ENCODE data around the gene IGFBP1. TPM values are rescaled to one million over a fixed set of nuclear protein-coding genes. Genes with fewer than 3 reads are reported as not detected.

Gene IGFBP1
- total and polyA plus RNA-seq, 2 of the 13 experiments (the other 11 are each of a cell fraction or from before 2014, with no cell fraction given), result 5.4 to 885 TPM

DNA sequence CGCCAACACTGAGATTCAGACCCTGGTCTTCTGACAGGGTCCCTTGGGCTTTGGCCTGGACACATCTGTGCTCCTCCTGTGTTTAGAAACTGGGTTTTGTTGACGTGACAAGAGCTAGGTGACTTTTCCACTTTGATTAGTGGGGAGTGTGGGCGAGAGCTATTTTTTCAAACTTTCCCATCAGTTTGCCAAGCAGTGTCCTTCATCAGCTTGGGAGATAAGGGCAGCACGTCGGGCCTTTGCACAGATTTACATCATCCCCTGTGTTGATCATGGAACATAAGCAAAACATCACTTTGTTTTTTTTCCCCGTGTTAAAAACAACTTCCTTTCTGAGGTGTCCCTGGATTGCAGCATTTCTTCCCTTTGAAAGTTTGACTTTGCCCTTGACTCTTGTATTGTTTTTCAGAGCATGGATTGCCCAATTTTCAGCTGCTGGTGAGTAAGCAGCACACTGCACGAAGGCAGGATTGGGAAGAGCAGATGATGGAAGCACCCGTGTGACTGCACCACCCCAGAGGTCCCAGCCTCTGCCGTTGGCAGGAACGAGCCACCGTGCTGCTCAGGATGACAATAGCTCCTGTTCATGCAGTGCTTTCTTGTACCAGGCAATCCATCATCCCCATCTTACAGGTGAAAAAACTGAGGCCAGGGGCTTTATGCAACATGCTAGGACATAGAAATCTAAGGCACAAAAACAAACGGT lies 6.4 kb upstream of the IGFBP1 start (continued):
- TF ChIP-seq ZBTB33 (CRISPR knock-in tag; IDR thresholded peaks at IDR 0.05), result peak; percentile 71; the same call in 1 of the 2 replicates
- TF ChIP-seq HOXA7 (CRISPR knock-in tag; IDR thresholded peaks at IDR 0.05), result no peak
- TF ChIP-seq MIER3 (CRISPR knock-in tag; IDR thresholded peaks at IDR 0.05; ENCODE audit: borderline replicate concordance), result peak; percentile 98
- TF ChIP-seq CBX5 (CRISPR knock-in tag; IDR thresholded peaks at IDR 0.05; ENCODE audit: borderline replicate concordance), result peak; percentile 89
- peak; percentile 91; the same call in 1 of the 2 replicates for TF ChIP-seq HOXD1 (CRISPR knock-in tag; IDR thresholded peaks at IDR 0.05)
- no peak for TF ChIP-seq SNAI1 (CRISPR knock-in tag; IDR thresholded peaks at IDR 0.05; ENCODE audit: borderline replicate concordance)
- TF ChIP-seq ZNF768 (CRISPR knock-in tag; IDR thresholded peaks at IDR 0.05), result no peak
- TF ChIP-seq ZNF101 (CRISPR knock-in tag; IDR thresholded peaks at IDR 0.05; ENCODE audit: borderline replicate concordance, low read depth), result no peak
- TF ChIP-seq RAD51 (IDR thresholded peaks at IDR 0.05; ENCODE audit: borderline replicate concordance), result no peak
- peak; percentile 90; the same call in 1 of the 2 replicates for TF ChIP-seq KDM4B (CRISPR knock-in tag; IDR thresholded peaks at IDR 0.05)
- TF ChIP-seq PHB2 (IDR thresholded peaks at IDR 0.05; ENCODE audit: partially characterized antibody), result no peak
- TF ChIP-seq E2F5 (CRISPR knock-in tag; conservative IDR thresholded peaks at IDR 0.05), result no peak
- peak; percentile 48; the same call in 1 of the 2 replicates for TF ChIP-seq PHF8 (CRISPR knock-in tag; IDR thresholded peaks at IDR 0.05)
- TF ChIP-seq ZBTB1 (CRISPR knock-in tag; IDR thresholded peaks at IDR 0.05; ENCODE audit: borderline replicate concordance), result no peak
- TF ChIP-seq ZSCAN12 (CRISPR knock-in tag; IDR thresholded peaks at IDR 0.05), result peak; percentile 28; the same call in 1 of the 2 replicates
- TF ChIP-seq ZNF337 (CRISPR knock-in tag; IDR thresholded peaks at IDR 0.05; ENCODE audit: borderline replicate concordance, low read depth), result no peak
- TF ChIP-seq NFRKB (IDR thresholded peaks at IDR 0.05), result no peak
- TF ChIP-seq, protein P1, sequence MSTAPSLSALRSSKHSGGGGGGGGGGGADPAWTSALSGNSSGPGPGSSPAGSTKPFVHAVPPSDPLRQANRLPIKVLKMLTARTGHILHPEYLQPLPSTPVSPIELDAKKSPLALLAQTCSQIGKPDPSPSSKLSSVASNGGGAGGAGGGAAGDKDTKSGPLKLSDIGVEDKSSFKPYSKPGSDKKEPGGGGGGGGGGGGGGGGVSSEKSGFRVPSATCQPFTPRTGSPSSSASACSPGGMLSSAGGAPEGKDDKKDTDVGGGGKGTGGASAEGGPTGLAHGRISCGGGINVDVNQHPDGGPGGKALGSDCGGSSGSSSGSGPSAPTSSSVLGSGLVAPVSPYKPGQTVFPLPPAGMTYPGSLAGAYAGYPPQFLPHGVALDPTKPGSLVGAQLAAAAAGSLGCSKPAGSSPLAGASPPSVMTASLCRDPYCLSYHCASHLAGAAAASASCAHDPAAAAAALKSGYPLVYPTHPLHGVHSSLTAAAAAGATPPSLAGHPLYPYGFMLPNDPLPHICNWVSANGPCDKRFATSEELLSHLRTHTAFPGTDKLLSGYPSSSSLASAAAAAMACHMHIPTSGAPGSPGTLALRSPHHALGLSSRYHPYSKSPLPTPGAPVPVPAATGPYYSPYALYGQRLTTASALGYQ (CRISPR knock-in tag; IDR thresholded peaks at IDR 0.05), result peak; percentile 98
- TF ChIP-seq ZNF276 (CRISPR knock-in tag; IDR thresholded peaks at IDR 0.05; ENCODE audit: low read depth), result peak; percentile 80; the same call in 1 of the 2 replicates
- TF ChIP-seq MEIS2 (CRISPR knock-in tag; IDR thresholded peaks at IDR 0.05), result peak; percentile 92
- TF ChIP-seq ZNF678 (CRISPR knock-in tag; IDR thresholded peaks at IDR 0.05), result no peak
- TF ChIP-seq NR1H2 (CRISPR knock-in tag; IDR thresholded peaks at IDR 0.05; ENCODE audit: borderline replicate concordance, low read depth), result no peak
- no peak for TF ChIP-seq THYN1 (CRISPR knock-in tag; IDR thresholded peaks at IDR 0.05; ENCODE audit: borderline replicate concordance, low read depth)
- TF ChIP-seq ZNF160 (CRISPR knock-in tag; IDR thresholded peaks at IDR 0.05), result 0 out of 2 replicates have a peak, but pooled peaks have one; percentile 53

All from HepG2 (cell line).